ENCODE results near the gene DGAT2.

DGAT2 gene

GRCh38 chr11:75790986-75791385 is 22.4 kb downstream of the DGAT2 start:
- Mint-ChIP-seq H3K27ac (no peak overlapping the region), H3K36me3 (ENCODE audit: low read depth) (no peaks in the 10 kb centered on the region), H3K9me3 (no peaks in the 10 kb centered on the region), H3K27me3 (ENCODE audit: low read depth) (peaks cover 3% of the 10 kb centered on the region), H3K4me3 (no peak overlapping the region), H3K4me1 (no peaks in the 10 kb centered on the region)
- TF ChIP-seq CTCF (IDR thresholded peaks at IDR 0.05; ENCODE audit: unreplicated experiment in 3 of 3) = no peak

- TF ChIP-seq CTCF (IDR thresholded peaks at IDR 0.05; ENCODE audit: unreplicated experiment in 3 of 3) = no peak
- no peaks in the 10 kb centered on the region for H3K4me1 Mint-ChIP-seq
- no peaks in the 10 kb centered on the region for H3K36me3 Mint-ChIP-seq (ENCODE audit: low read depth)
- no peak overlapping the region for H3K4me3 Mint-ChIP-seq
- no peaks in the 10 kb centered on the region for H3K9me3 Mint-ChIP-seq
- no peak overlapping the region for H3K27ac Mint-ChIP-seq
- H3K27me3 Mint-ChIP-seq (ENCODE audit: low read depth) = peaks cover 4% of the 10 kb centered on the region
Measured at GRCh38 chr11:75792127-75792731, 23.7 kb downstream of the DGAT2 start.

- no peaks in the 10 kb centered on the region for H3K9me3 Mint-ChIP-seq
- no peaks in the 10 kb centered on the region for H3K4me1 Mint-ChIP-seq
- no peak overlapping the region for H3K4me3 Mint-ChIP-seq
- H3K27me3 Mint-ChIP-seq (ENCODE audit: low read depth) = peaks cover 7% of the 10 kb centered on the region
- no peaks in the 10 kb centered on the region for H3K36me3 Mint-ChIP-seq (ENCODE audit: low read depth)
- H3K27ac Mint-ChIP-seq = no peak overlapping the region
- no peak for TF ChIP-seq CTCF (IDR thresholded peaks at IDR 0.05; ENCODE audit: unreplicated experiment in 3 of 3)
Measured at GRCh38 chr11:75792997-75793800, 24.6 kb downstream of the DGAT2 start.

GRCh38 chr11:75793966-75794365 is 25.4 kb downstream of the DGAT2 start:
- no peaks in the 10 kb centered on the region for H3K4me1 Mint-ChIP-seq
- TF ChIP-seq CTCF (IDR thresholded peaks at IDR 0.05; ENCODE audit: unreplicated experiment in 3 of 3) = no peak
- H3K27me3 Mint-ChIP-seq (ENCODE audit: low read depth) = peaks cover 7% of the 10 kb centered on the region
- H3K4me3 Mint-ChIP-seq = no peak overlapping the region
- no peak overlapping the region for H3K27ac Mint-ChIP-seq
- no peaks in the 10 kb centered on the region for H3K36me3 Mint-ChIP-seq (ENCODE audit: low read depth)
- H3K9me3 Mint-ChIP-seq = no peaks in the 10 kb centered on the region

GRCh38 chr11:75795276-75796090 is 26.9 kb downstream of the DGAT2 start:
- Mint-ChIP-seq H3K4me1 (no peaks in the 10 kb centered on the region), H3K27ac (peak overlapping the region in 1 of 3 experiments; percentile 4), H3K36me3 (ENCODE audit: low read depth) (no peaks in the 10 kb centered on the region), H3K9me3 (no peaks in the 10 kb centered on the region), H3K4me3 (no peak overlapping the region), H3K27me3 (ENCODE audit: low read depth) (peaks cover 7% of the 10 kb centered on the region)
- TF ChIP-seq CTCF (IDR thresholded peaks at IDR 0.05; ENCODE audit: unreplicated experiment in 3 of 3) = no peak

Measured in nephron (organoid).